Measurements from ENCODE around the gene CBX5.
"Not testable (repeated sequence)": the region's sequence is repeated elsewhere in the genome, so short reads cannot be mapped to it uniquely, and the experiment has no call there.

The CBX5 gene

DNA sequence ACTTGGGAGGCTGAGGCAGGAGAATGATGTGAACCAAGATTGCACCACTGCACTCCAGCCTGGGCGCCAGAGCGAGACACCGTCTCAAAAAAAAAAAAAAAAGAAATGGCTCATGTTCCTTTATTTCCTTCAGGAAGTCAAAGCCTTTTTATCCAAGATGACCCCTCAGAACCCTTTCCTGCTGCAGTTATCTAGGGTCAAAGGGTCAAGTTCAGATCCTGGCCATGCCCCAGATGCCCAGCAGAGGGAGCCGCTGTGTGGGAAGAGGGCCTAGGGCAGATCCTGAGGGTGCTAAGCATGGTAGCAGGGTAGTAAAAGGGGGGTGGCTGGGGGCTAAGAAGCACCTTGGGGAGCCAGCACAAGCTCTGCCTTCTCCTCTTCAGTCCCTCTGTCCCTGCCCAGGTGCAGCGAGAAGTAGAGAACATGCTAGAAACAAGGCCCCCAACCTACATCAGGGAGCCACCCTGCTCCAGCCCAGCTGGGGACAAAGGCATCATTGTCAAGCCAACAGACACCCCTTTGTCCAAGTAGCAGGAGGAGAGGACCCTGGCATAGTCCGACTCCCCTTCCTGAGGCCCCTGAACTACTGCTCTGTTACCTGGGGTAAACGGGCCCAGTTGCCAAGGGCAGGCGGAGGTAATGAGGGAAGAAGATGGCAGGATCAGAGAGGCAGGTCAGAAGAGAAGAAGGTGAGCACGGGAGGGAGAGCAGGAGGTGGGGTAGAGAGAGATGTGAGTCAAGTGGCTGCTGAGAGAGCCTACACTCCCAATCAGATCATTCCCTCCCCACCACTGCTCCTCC is 14.4 kb upstream of the CBX5 start:
- peak; percentile 49 for DNase-seq

DNA sequence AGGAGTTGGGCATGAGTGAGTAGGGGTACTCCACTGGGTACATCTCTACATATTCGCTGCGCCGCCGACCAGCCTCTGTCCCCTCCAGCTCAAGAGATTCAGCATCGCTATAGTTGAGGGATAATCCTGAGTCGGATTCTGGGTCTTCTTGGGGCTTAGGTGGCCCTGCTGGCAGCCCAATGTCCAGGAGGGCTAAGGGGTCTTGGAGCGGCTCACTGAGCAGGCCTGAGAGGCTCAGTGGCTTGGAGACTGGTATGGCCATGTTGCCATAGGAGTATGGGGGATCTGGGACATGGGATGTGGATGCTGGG is 13.0 kb upstream of the CBX5 start:
- no peak for DNase-seq

DNA sequence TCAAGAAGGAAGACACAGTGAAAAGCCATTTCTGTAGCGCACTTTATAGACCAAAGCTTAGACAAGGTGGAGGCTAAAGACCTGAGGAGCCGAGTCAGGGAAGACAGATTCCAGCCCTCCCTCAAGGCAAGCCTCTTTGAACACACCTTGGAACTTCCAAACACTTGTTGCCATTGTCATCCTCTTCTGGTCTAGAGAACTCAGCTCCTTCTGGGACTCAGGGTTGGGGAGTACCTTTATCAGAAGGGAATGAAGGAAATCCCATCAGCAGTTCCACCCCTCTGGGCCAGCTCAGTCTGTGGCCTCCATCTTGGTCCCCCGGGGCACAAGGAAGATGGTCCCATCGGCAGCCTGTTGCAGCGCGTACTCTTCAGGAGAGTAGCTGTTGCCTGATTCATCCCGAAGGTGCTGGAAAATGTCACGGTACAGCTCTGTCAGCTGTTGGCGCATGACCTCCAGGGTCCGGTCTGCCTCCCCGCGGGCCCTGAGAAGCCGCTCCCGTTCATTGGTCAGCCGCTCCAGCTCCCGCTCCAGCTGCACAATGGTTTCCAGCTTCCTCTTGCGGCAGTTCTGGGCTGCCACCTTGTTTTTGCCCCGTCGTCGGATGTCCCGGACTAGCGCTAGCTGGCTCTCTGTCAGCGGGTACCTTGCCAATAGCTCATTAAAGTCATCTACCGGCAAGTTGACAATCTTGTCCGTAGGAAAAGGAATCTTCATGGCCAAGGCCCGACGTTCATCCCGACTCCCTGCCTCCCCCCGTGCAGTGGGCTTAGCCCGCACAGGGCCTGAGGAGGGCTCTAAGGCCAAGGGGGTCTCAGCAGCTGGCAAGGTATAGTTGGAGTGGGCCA is 12.4 kb upstream of the CBX5 start:
- DNase-seq = no peak

DNA sequence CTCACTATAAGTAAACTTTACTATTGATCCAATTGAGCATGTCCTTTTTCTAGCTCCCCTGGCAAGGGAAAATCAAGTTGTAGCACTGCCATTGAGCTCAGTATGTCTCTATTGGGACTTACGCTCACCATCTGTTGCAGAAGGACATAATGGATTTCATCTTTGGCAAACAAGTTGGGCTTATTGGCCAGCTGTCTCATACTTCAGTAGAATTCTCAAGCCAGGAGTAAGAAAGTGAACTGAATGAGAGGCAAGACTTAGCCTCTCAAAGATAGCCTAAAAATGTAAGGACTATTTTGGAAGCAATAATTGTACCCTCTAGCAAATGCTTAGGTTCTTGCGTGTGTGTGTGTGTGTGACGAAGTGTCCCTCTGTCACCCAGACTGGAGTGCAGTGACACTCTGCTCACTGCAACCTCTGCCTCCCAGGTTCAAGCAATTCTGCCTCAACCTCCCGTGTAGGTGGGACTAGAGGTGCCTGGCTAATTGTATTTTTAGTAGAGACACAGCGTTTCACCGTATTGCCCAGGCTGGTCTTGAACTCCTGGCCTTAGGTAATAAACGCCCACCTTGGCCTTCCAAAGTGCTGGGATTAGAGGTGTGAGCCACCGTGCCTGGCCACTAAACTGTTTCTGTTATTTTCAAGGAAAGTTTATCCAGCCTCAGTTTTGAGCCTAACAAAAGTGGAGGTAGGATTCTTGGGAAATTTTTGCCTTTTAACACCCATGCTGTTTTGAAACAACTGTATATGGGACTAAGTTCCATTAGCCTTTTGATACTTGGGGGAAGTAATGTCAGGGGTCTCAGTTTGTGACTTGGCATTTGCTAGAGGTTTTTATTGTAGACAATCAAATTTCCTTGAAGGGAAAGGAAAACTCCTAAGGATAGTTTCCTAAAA is 7.6 kb upstream of the CBX5 start:
- DNase-seq = no peak

DNA sequence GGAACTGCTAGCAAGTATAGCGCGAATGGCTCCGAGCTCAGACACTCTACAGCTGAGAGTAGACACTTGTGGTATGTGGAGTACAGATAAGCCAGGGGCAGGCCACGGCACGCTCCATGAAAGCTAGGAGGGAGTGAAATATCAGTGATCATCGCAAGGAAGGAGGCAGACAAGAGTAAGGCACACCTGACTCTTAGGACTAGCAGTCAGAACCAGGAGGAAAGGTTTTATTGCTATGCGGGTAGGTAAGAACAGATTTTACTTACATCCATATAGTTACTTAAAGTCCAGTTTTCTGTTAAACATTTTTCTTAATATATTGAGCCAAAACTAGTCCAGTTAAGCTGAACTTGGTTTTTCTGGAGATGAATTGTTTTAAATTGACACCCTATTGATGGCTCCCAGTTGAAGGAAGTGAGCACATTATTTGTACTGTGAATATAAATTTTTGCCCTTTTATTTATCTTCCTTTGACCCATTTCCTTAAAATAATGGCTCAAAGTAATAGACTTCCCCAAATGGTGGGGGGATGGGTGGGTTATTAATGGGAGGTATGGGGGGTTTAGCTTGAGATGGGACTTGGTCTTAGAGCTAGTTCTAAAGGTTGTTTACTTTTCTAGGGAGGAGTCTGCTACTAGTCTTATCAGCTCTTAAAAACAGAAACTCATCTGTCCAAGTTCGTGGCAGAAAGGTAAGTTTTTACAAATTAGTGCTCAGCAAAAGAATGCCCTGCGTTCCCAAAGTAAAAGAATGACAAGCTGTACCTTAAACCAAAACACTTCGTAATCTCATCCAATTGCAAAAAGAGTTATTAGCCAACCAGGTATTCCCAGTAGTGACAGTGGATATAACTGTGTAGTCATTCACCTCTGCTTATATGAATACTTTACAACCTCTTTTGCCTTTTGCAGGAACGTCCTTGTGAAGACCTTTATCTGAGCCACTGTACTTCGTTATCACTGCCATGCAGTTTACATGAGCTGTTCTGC is 6.4 kb upstream of the CBX5 start:
- no peak for DNase-seq

- DNase-seq = no peak
Measured at GRCh38 chr12:54285150-54286041, 5.5 kb upstream of the CBX5 start.

GRCh38 chr12:54284070-54284780 is 4.3 kb upstream of the CBX5 start:
- not testable (repeated sequence) for DNase-seq

DNA sequence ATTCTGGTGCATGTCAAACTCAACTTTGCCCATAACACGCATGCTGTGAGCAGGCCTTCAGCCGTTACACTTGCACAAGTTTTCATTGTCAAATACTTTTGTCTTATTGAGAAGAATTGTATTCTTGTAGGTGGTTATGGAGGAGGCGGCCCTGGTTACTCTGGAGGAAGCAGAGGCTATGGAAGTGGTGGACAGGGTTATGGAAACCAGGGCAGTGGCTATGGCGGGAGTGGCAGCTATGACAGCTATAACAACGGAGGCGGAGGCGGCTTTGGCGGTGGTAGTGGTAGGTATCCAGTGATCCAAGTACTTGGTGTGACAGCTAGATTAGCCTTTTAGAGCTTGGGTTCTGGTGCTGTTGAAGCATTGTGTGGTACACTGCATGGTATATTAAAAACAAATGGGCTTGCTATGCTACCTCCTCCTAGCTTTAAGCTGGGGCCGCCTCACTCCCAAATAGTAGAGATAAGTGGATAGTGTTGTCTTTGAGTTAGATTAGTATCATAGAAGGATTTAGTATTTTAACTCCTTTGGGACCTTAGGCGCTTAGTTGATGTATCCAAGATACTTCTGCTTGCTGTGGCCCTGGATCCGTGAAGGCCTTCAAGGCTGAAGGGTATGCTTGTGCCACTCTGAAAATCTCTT is 3.1 kb upstream of the CBX5 start:
- DNase-seq = peak; percentile 33

GRCh38 chr12:54281694-54282093 is 1.8 kb upstream of the CBX5 start:
- DNase-seq = not testable (repeated sequence)

DNA sequence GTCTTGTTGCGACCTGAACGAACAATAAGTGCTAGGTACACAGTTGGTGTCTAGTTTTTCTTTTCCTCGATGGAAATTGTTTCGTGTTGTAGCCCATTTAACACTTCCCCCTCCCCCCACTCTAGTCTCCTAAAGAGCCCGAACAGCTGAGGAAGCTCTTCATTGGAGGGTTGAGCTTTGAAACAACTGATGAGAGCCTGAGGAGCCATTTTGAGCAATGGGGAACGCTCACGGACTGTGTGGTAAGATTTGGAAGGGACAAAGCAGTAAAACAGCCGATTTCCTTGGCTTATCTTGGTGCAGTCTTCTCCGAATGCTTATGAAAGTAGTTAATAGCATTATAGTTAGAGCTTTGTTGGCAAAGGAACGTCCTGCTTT is 1.3 kb upstream of the CBX5 start:
- DNase-seq = not testable (repeated sequence)

- peak; percentile 80 for DNase-seq
Measured at GRCh38 chr12:54280468-54281260, 742 bp upstream of the CBX5 start, which contains the start of gene HNRNPA1. Gene HNRNPA1, plus strand, starts transcription at chr12:54280726. Its CDS starts 82 bp downstream, at chr12:54280808.

DNA sequence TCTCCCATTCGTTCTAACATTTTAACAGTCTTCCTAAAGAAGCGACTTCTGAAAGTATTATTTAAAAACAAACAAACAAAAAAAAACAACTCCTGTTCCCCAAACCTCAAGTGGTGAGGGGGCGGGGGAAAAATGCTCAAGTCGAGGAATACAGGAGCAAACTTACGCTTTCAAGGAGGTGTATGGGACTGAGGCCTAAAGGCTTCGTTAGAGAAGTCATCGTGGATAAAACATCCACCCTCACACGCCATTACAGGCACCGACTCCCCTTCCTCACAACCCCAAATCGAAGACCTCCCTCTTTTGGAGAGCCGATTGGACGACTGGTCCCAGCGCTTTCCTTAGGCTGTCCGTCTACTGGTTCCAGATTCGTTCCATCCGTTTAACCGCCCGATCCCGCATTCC is 693 bp downstream of the CBX5 start:
- DNase-seq = no peak

- DNase-seq = no peak
Measured at GRCh38 chr12:54277823-54278276, 2.1 kb downstream of the CBX5 start.

- DNase-seq = no peak
Measured at GRCh38 chr12:54276368-54276767, 3.6 kb downstream of the CBX5 start.

- DNase-seq = no peak
Measured at GRCh38 chr12:54273981-54274380, 5.9 kb downstream of the CBX5 start.

DNA sequence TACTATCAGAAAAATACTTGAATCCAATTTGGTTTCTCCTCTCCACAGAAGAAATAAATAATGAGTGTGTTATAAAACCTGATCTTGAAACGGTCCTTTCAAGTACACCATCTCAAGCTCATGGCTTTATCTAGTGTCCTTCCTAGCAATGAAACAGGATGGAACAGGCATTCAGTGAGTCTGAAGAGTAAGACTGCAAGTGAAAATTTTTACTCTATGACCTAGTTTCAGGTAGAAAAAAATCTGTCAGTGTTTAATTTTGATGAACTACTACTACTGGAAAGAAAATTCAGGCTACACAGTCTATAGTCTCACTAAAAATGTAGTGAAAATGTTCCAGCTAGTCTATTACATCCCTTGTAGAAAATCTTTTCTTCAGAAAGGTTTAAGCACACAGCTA is 7.7 kb downstream of the CBX5 start:
- DNase-seq = no peak

DNA sequence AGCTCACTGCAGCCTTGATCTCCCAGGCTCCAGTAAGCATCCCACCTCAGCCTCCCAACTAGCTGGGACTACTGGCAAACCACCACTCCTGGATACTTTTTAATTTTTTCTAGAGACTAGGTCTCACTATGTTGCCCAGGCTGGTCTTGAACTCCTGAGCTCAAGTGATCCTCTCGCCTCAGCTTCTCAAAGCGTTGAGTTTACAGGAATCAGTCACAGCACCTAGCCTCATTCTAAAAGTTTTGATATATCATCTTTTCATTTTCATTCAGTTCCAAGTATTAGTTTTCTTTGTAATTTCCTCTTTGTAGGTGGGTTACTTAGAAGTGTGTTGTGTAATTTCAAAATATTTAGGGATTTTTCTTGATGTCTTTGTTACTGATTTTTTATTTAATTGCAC is 9.6 kb downstream of the CBX5 start:
- no peak for DNase-seq

- no peak for DNase-seq
Measured at GRCh38 chr12:54266852-54267251, 13.1 kb downstream of the CBX5 start.

- no peak for DNase-seq
Measured at GRCh38 chr12:54265364-54265812, 14.5 kb downstream of the CBX5 start.
